ENCODE results near the gene PIGA.
A peak's percentile ranks its signal among the peaks of the same experiment; 100 is the strongest.

PIGA gene

DNA sequence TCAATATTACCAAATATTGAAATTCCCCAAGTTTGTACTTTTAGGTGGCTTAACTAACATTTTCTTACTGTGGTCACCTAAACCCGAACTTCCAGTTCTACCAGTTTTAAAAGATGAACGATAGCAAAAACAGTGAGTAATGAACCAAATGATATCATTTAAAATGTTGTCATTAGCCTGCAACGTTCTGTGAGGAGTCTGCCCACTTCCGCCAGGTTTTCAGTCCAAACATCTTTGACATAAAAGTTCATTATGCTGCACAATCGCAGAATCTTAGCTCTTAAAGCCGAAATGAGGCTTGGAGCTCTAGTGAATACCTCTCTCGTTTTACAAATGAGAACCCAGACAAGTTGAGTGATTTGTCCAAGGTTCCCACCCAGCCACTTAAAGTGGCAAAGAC is 762 bp downstream of the PIGA start:
- Histone ChIP-seq H3K4me3 (replicated peaks; ENCODE audit: low read depth, low read length) (peak overlapping the region; percentile 70), H3K36me3 (ENCODE audit: control insufficient read depth, insufficient read depth, low read length) (no peaks in the 10 kb centered on the region), H3K27me3 (replicated peaks; ENCODE audit: control insufficient read depth, insufficient read depth, low read length) (no peaks in the 10 kb centered on the region)
- no peak for TF ChIP-seq CTCF (IDR thresholded peaks at IDR 0.05; ENCODE audit: insufficient read depth, low read length, poor library complexity, severe bottlenecking)
- DNase-seq (ENCODE audit: extremely low read depth, insufficient read length), result no peak

DNA sequence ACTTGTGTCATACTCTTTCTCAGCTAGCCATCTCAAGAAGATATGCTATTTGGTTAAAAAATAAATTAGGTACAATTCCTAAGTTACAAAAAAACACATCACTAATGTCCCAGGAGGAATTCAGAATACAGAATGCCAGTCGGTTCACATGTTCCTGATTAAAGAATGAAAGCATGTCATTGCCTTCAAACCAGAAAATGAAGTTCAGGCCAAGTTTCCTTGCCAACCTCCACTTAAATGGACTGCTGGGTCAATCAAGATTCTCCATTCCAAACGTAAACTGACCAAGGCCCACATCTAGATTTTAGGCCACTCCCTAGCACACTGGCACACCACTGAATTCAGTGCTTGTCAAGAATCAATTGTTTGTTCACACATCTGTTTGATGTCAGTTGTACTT is 6.5 kb downstream of the PIGA start:
- no peak for DNase-seq (ENCODE audit: extremely low read depth, insufficient read length)
- no peaks in the 10 kb centered on the region for H3K36me3 ChIP-seq (ENCODE audit: control insufficient read depth, insufficient read depth, low read length)
- TF ChIP-seq CTCF (IDR thresholded peaks at IDR 0.05; ENCODE audit: insufficient read depth, low read length, poor library complexity, severe bottlenecking), result no peak
- H3K4me3 ChIP-seq (replicated peaks; ENCODE audit: low read depth, low read length), result no peak overlapping the region
- no peaks in the 10 kb centered on the region for H3K27me3 ChIP-seq (replicated peaks; ENCODE audit: control insufficient read depth, insufficient read depth, low read length)

DNA sequence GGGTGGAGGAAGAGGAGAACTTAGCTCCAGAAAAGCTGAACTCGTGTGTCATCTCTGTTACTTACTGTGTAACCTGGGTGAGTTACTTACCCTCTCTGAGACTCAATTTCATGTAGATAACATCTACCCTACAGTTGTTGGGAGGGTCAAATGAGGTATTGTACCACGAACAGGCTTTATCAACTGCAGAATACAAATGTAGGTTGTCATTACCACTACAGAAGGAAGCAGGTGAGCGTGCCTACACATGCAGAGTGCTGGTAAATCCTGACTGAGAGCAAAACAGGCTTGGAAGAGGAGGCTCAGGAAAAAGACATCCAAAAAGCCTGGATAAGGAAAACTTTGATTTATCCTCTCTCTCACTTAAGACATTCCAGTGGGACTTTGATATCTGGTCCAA is 7.2 kb downstream of the PIGA start:
- no peak for DNase-seq (ENCODE audit: extremely low read depth, insufficient read length)
- no peak for TF ChIP-seq CTCF (IDR thresholded peaks at IDR 0.05; ENCODE audit: insufficient read depth, low read length, poor library complexity, severe bottlenecking)
- Histone ChIP-seq H3K27me3 (replicated peaks; ENCODE audit: control insufficient read depth, insufficient read depth, low read length) (no peaks in the 10 kb centered on the region), H3K4me3 (replicated peaks; ENCODE audit: low read depth, low read length) (no peak overlapping the region), H3K36me3 (ENCODE audit: control insufficient read depth, insufficient read depth, low read length) (no peaks in the 10 kb centered on the region)

GRCh38 chrX:15322472-15322871 is 12.9 kb downstream of the PIGA start:
- DNase-seq (ENCODE audit: extremely low read depth, insufficient read length), result no peak
- TF ChIP-seq CTCF (IDR thresholded peaks at IDR 0.05; ENCODE audit: insufficient read depth, low read length, poor library complexity, severe bottlenecking), result no peak

DNA sequence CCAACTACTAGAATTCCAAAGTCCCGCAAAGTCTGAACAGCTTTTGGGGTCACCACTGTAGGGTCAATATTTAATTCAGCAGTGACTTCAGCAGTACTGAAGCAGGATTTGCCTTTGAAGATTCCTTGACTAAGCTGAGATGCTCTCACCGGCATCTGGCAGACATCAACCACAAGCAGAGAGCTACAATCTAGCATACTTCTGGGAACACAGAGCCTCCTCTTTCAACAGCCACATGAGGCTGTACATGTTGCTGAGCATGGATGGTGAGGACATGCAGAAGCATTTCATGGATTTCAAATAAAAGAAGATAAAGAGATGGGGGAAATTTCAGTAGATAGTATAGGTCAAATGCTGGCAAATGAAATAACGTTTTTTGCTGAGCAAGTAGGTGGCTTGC is 13.3 kb downstream of the PIGA start:
- no peak for DNase-seq (ENCODE audit: extremely low read depth, insufficient read length)
- Histone ChIP-seq H3K4me3 (replicated peaks; ENCODE audit: low read depth, low read length) (no peak overlapping the region), H3K27me3 (replicated peaks; ENCODE audit: control insufficient read depth, insufficient read depth, low read length) (no peaks in the 10 kb centered on the region), H3K36me3 (ENCODE audit: control insufficient read depth, insufficient read depth, low read length) (no peaks in the 10 kb centered on the region; the same call in none of the 2 replicates)
- TF ChIP-seq CTCF (IDR thresholded peaks at IDR 0.05; ENCODE audit: insufficient read depth, low read length, poor library complexity, severe bottlenecking), result no peak

More at GRCh38 chrX:15322472-15322871, 12.9 kb downstream of the PIGA start:
- no peaks in the 10 kb centered on the region; the same call in none of the 2 replicates for H3K36me3 ChIP-seq (ENCODE audit: control insufficient read depth, insufficient read depth, low read length)
- no peak overlapping the region for H3K4me3 ChIP-seq (replicated peaks; ENCODE audit: low read depth, low read length)
- no peaks in the 10 kb centered on the region for H3K27me3 ChIP-seq (replicated peaks; ENCODE audit: control insufficient read depth, insufficient read depth, low read length)

DNA sequence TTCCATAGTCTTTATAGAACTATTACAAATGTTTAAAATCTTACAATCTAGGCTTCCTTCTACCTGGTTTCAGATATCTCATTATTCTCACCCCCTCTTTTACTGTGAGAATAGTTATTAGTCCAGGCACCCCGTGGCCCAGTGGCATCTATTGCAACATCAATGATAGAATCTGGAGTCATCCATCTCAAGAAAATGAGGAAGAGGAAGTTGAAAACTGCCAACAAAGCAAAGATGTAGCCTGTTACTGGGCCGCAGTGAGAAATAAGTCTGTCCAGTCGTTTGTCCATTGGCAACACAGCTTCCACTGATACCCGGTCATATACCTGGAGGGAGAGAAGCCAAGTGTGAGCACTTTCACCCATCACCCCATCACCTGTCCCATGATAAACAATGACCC is 13.9 kb downstream of the PIGA start:
- Histone ChIP-seq H3K4me3 (replicated peaks; ENCODE audit: low read depth, low read length) (no peak overlapping the region), H3K27me3 (replicated peaks; ENCODE audit: control insufficient read depth, insufficient read depth, low read length) (no peaks in the 10 kb centered on the region), H3K36me3 (ENCODE audit: control insufficient read depth, insufficient read depth, low read length) (no peaks in the 10 kb centered on the region; the same call in none of the 2 replicates)
- TF ChIP-seq CTCF (IDR thresholded peaks at IDR 0.05; ENCODE audit: insufficient read depth, low read length, poor library complexity, severe bottlenecking), result no peak
- no peak for DNase-seq (ENCODE audit: extremely low read depth, insufficient read length)

Data from GM06990 (cell line).